MM.1S (cell line): ENCODE results near the gene MARCO.

ENCODE experiments used
- DNase-seq: peaks from one replicate; pipeline ENCODE4 v3.0.0-alpha.2; 2015
- H2AFZ ChIP-seq: fragments of 300-600 bp; sonication (generic); 2 replicates; pipeline ENCODE4 v1.6.0; 2016; ENCODE audit warnings: antibody characterized with exemption, low read length
- H3F3A ChIP-seq: fragments of 300-600 bp; sonication (generic); 2 replicates; pipeline ENCODE4 v1.6.1; 2016; ENCODE audit warnings: mild to moderate bottlenecking, antibody characterized with exemption, low read length, moderate library complexity, mixed read lengths; ENCODE audit not compliant: insufficient read depth
- H3K27ac ChIP-seq: fragments of 300-600 bp; sonication (generic); 2 replicates; pipeline ENCODE4 v1.5.1; 2016; ENCODE audit warnings: mild to moderate bottlenecking, low read length
- H3K27me3 ChIP-seq: fragments of 300-600 bp; sonication (generic); replicated peaks from 2 replicates; pipeline ENCODE4 v1.6.0; 2016; ENCODE audit warnings: low read length; ENCODE audit not compliant: insufficient read depth
- H3K36me3 ChIP-seq: fragments of 300-600 bp; sonication (generic); replicated peaks from 2 replicates; pipeline ENCODE4 v1.6.1; 2016; ENCODE audit warnings: mild to moderate bottlenecking, low read length, mixed read lengths; ENCODE audit not compliant: insufficient read depth
- H3K4me1 ChIP-seq: fragments of 300-600 bp; sonication (generic); 2 replicates; pipeline ENCODE4 v1.6.1; 2016; ENCODE audit warnings: low read length, mixed read lengths
- H3K4me2 ChIP-seq: fragments of 300-600 bp; sonication (generic); 2 replicates; pipeline ENCODE4 v1.6.0; 2016; ENCODE audit warnings: low read depth, low read length
- H3K4me3 ChIP-seq: fragments of 300-600 bp; sonication (generic); 2 replicates; pipeline ENCODE4 v1.5.1; 2016; ENCODE audit warnings: low read length, mixed read lengths
- H3K79me2 ChIP-seq: fragments of 300-600 bp; sonication (generic); 2 replicates; pipeline ENCODE4 v1.6.1; 2016; ENCODE audit warnings: mixed run types, low read length, mixed read lengths
- H3K9ac ChIP-seq: fragments of 300-600 bp; sonication (generic); 2 replicates; pipeline ENCODE4 v1.6.1; 2016; ENCODE audit warnings: low read length, mixed read lengths
- H3K9me2 ChIP-seq: fragments of 300-600 bp; sonication (generic); replicated peaks from 2 replicates; pipeline ENCODE4 v1.6.1; 2016; ENCODE audit warnings: mild to moderate bottlenecking, low read length, mixed read lengths; ENCODE audit not compliant: insufficient read depth
- H3K9me3 ChIP-seq: fragments of 300-600 bp; sonication (generic); replicated peaks from 2 replicates; pipeline ENCODE4 v1.6.1; 2016; ENCODE audit warnings: mild to moderate bottlenecking, low read length, mixed read lengths; ENCODE audit not compliant: insufficient read depth
- H4K20me1 ChIP-seq: fragments of 300-600 bp; sonication (generic); 2 replicates; pipeline ENCODE4 v1.6.1; 2016; ENCODE audit warnings: mild to moderate bottlenecking, low read length, moderate library complexity, mixed read lengths; ENCODE audit not compliant: insufficient read depth
- CTCF ChIP-seq: fragments of 300-600 bp; sonication (generic); IDR thresholded peaks from 2 replicates; pipeline ENCODE4 v1.5.1; 2016; ENCODE audit warnings: antibody characterized with exemption, low read length, mixed read lengths
- EZH2 ChIP-seq: fragments of 300-600 bp; sonication (generic); optimal IDR thresholded peaks from 2 replicates; pipeline ENCODE3; 2017; ENCODE audit warnings: low read depth, mild to moderate bottlenecking, antibody characterized with exemption, low read length, mixed read lengths
- EZH2phosphoT487 ChIP-seq: fragments of 300-600 bp; sonication (generic); IDR thresholded peaks from 2 replicates; pipeline ENCODE4 v1.6.1; 2018; ENCODE audit warnings: antibody characterized with exemption, low read length

MARCO gene

GRCh38 chr2:118936936-118937335, 5.1 kb upstream of the MARCO start:
- Histone ChIP-seq H2AFZ (no peak overlapping the region), H3K79me2 (no peaks in the 10 kb centered on the region), H3K27ac (no peak overlapping the region), H3K27me3 (no peaks in the 10 kb centered on the region), H3K4me2 (no peak overlapping the region), H3K36me3 (no peaks in the 10 kb centered on the region), H3K4me3 (no peak overlapping the region), H3K9ac (no peak overlapping the region), H4K20me1 (no peaks in the 10 kb centered on the region), H3K9me3 (no peaks in the 10 kb centered on the region), H3K4me1 (no peaks in the 10 kb centered on the region), H3F3A (no peaks in the 10 kb centered on the region), H3K9me2 (no peaks in the 10 kb centered on the region)
- no peak for DNase-seq
- TF ChIP-seq CTCF, result no peak

GRCh38 chr2:118937817-118938216, 4.2 kb upstream of the MARCO start:
- Histone ChIP-seq H3K9me3 (no peaks in the 10 kb centered on the region), H3K9me2 (no peaks in the 10 kb centered on the region), H3K9ac (no peak overlapping the region), H3K79me2 (no peaks in the 10 kb centered on the region), H4K20me1 (no peaks in the 10 kb centered on the region), H3K4me1 (no peaks in the 10 kb centered on the region), H3K4me3 (no peak overlapping the region), H3K27ac (no peak overlapping the region), H3K36me3 (no peaks in the 10 kb centered on the region), H3K27me3 (no peaks in the 10 kb centered on the region), H3K4me2 (no peak overlapping the region), H3F3A (no peaks in the 10 kb centered on the region), H2AFZ (no peak overlapping the region)
- TF ChIP-seq CTCF, result no peak
- no peak for TF ChIP-seq EZH2phosphoT487
- TF ChIP-seq EZH2, result no peak
- no peak for DNase-seq

GRCh38 chr2:118939994-118940393, 2.0 kb upstream of the MARCO start:
- no peaks in the 10 kb centered on the region for H3K27me3 ChIP-seq
- H3K4me3 ChIP-seq, result no peak overlapping the region
- no peaks in the 10 kb centered on the region for H3K79me2 ChIP-seq
- H3K4me1 ChIP-seq, result no peaks in the 10 kb centered on the region
- H3K9me3 ChIP-seq, result no peaks in the 10 kb centered on the region
- no peaks in the 10 kb centered on the region for H3K36me3 ChIP-seq
- H3K9me2 ChIP-seq, result no peaks in the 10 kb centered on the region
- no peak for DNase-seq
- H3K9ac ChIP-seq, result no peak overlapping the region
- H2AFZ ChIP-seq, result no peak overlapping the region
- no peaks in the 10 kb centered on the region for H4K20me1 ChIP-seq
- TF ChIP-seq CTCF (no peak), EZH2 (no peak), EZH2phosphoT487 (no peak)
- no peak overlapping the region for H3K27ac ChIP-seq
- H3F3A ChIP-seq, result no peaks in the 10 kb centered on the region
- H3K4me2 ChIP-seq, result no peak overlapping the region
